ENCODE data around the gene SEMA3D.

DNA sequence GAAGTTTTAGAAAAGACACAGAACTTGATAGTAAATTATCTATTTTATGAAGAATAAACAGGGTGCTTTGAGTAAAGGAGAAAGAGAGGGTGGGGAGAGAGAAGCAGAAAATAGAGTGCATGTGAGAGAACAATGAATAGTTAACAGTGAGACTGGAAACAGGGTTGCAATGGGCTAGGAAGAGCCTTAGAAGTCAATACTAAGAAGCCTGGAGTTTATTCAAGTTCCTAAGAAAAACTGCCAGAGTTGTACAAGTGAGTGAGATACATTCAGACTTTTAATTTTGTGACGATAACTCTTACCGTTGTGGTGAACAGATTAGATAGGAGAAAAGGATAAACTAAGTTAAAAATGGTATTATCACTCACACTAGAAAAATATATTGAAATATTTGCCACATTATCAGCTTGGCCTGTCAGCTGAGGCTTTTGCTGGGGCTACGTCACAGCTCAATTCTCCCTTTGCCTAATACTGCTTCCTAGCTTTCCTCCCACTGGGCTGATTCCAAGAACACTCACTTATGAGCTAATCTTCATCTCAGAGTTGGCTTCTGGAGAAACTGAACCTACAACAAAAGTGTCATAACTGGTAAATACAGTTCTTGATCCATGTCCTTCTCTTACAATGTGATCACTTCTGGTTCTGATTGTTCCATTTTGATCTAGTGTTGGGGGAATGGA, 92.7 kb downstream of the SEMA3D start:
- TF ChIP-seq, protein P1, sequence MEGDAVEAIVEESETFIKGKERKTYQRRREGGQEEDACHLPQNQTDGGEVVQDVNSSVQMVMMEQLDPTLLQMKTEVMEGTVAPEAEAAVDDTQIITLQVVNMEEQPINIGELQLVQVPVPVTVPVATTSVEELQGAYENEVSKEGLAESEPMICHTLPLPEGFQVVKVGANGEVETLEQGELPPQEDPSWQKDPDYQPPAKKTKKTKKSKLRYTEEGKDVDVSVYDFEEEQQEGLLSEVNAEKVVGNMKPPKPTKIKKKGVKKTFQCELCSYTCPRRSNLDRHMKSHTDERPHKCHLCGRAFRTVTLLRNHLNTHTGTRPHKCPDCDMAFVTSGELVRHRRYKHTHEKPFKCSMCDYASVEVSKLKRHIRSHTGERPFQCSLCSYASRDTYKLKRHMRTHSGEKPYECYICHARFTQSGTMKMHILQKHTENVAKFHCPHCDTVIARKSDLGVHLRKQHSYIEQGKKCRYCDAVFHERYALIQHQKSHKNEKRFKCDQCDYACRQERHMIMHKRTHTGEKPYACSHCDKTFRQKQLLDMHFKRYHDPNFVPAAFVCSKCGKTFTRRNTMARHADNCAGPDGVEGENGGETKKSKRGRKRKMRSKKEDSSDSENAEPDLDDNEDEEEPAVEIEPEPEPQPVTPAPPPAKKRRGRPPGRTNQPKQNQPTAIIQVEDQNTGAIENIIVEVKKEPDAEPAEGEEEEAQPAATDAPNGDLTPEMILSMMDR (IDR thresholded peaks at IDR 0.05; ENCODE audit: low read depth, low read length, missing input control): no peak
- TF ChIP-seq YY1 (IDR thresholded peaks at IDR 0.05) (no peak), EGR1 (IDR thresholded peaks at IDR 0.05; ENCODE audit: low read depth in 2 of 2) (no peak), RAD21 (IDR thresholded peaks at IDR 0.05) (no peak), JUND (IDR thresholded peaks at IDR 0.05) (no peak), GABPA (IDR thresholded peaks at IDR 0.05 in 1 of 2, conservative IDR thresholded peaks at IDR 0.05 in 1 of 2) (no peak), ATF3 (IDR thresholded peaks at IDR 0.05) (no peak), MAX (IDR thresholded peaks at IDR 0.05) (no peak), TAF1 (conservative IDR thresholded peaks at IDR 0.05) (no peak), SP1 (IDR thresholded peaks at IDR 0.05) (no peak)
- TF ChIP-seq, protein P2, sequence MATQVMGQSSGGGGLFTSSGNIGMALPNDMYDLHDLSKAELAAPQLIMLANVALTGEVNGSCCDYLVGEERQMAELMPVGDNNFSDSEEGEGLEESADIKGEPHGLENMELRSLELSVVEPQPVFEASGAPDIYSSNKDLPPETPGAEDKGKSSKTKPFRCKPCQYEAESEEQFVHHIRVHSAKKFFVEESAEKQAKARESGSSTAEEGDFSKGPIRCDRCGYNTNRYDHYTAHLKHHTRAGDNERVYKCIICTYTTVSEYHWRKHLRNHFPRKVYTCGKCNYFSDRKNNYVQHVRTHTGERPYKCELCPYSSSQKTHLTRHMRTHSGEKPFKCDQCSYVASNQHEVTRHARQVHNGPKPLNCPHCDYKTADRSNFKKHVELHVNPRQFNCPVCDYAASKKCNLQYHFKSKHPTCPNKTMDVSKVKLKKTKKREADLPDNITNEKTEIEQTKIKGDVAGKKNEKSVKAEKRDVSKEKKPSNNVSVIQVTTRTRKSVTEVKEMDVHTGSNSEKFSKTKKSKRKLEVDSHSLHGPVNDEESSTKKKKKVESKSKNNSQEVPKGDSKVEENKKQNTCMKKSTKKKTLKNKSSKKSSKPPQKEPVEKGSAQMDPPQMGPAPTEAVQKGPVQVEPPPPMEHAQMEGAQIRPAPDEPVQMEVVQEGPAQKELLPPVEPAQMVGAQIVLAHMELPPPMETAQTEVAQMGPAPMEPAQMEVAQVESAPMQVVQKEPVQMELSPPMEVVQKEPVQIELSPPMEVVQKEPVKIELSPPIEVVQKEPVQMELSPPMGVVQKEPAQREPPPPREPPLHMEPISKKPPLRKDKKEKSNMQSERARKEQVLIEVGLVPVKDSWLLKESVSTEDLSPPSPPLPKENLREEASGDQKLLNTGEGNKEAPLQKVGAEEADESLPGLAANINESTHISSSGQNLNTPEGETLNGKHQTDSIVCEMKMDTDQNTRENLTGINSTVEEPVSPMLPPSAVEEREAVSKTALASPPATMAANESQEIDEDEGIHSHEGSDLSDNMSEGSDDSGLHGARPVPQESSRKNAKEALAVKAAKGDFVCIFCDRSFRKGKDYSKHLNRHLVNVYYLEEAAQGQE (IDR thresholded peaks at IDR 0.05): no peak

Measured in liver (tissue), 3 donors.